Epithelial cell of prostate (primary cell): ENCODE data around the gene MYH9.
"Not testable (repeated sequence)": the region's sequence is repeated elsewhere in the genome, so short reads cannot be mapped to it uniquely, and the experiment has no call there.

Experiments used
- DNase-seq: peaks from one replicate; pipeline ENCODE4 v3.0.0-alpha.2; 2011; ENCODE audit warnings: low read depth, low spot score
- H3K27ac ChIP-seq: fragments of 450-650 bp; 2 replicates; pipeline ENCODE4 v1.5.1; 2017; ENCODE audit warnings: mild to moderate bottlenecking

MYH9 gene

GRCh38 chr22:36415415-36416168 is 27.8 kb upstream of the MYH9 start:
- H3K27ac ChIP-seq, result no peak overlapping the region
- no peak for DNase-seq

- no peak for DNase-seq
Measured at GRCh38 chr22:36413022-36413775, 25.4 kb upstream of the MYH9 start.

GRCh38 chr22:36411589-36412258 is 24.0 kb upstream of the MYH9 start:
- DNase-seq, result no peak
- H3K27ac ChIP-seq, result peak overlapping the region; percentile 94

More at GRCh38 chr22:36413022-36413775, 25.4 kb upstream of the MYH9 start:
- no peak overlapping the region for H3K27ac ChIP-seq

GRCh38 chr22:36409911-36410756 is 22.4 kb upstream of the MYH9 start:
- peak overlapping the region; percentile 94 for H3K27ac ChIP-seq
- peak; percentile 92 for DNase-seq

GRCh38 chr22:36409554-36409910 is 21.8 kb upstream of the MYH9 start:
- not testable (repeated sequence) for DNase-seq
- peak overlapping the region; percentile 94 for H3K27ac ChIP-seq

GRCh38 chr22:36409056-36409455 is 21.3 kb upstream of the MYH9 start:
- DNase-seq, result no peak
- peak overlapping the region; percentile 94 for H3K27ac ChIP-seq

GRCh38 chr22:36406721-36407120 is 19.0 kb upstream of the MYH9 start:
- DNase-seq, result no peak
- H3K27ac ChIP-seq, result no peak overlapping the region

- DNase-seq, result no peak
Measured at GRCh38 chr22:36405671-36406538, 18.1 kb upstream of the MYH9 start.

GRCh38 chr22:36405221-36405661 is 17.5 kb upstream of the MYH9 start:
- no peak for DNase-seq
- H3K27ac ChIP-seq, result no peak overlapping the region

More at GRCh38 chr22:36405671-36406538, 18.1 kb upstream of the MYH9 start:
- H3K27ac ChIP-seq, result no peak overlapping the region

- no peak overlapping the region for H3K27ac ChIP-seq
- DNase-seq, result no peak
Measured at GRCh38 chr22:36404446-36404845, 16.7 kb upstream of the MYH9 start.

GRCh38 chr22:36399472-36399778 is 11.7 kb upstream of the MYH9 start:
- H3K27ac ChIP-seq, result peak overlapping the region; percentile 93
- no peak for DNase-seq

GRCh38 chr22:36398601-36399471 is 11.1 kb upstream of the MYH9 start:
- no peak for DNase-seq
- peak overlapping the region; percentile 93 for H3K27ac ChIP-seq

- peak overlapping the region; percentile 93 for H3K27ac ChIP-seq
- no peak for DNase-seq
Measured at GRCh38 chr22:36397131-36398093, 9.6 kb upstream of the MYH9 start.

- DNase-seq, result peak; percentile 84
- peak overlapping the region; percentile 93 for H3K27ac ChIP-seq
Measured at GRCh38 chr22:36395915-36396314, 8.1 kb upstream of the MYH9 start.

- DNase-seq, result no peak
- H3K27ac ChIP-seq, result peak overlapping the region; percentile 93
Measured at GRCh38 chr22:36395055-36395849, 7.5 kb upstream of the MYH9 start.

- no peak for DNase-seq
Measured at GRCh38 chr22:36391638-36392037, 3.9 kb upstream of the MYH9 start.

More at GRCh38 chr22:36391638-36392037, 3.9 kb upstream of the MYH9 start:
- no peak overlapping the region for H3K27ac ChIP-seq
